ENCODE measurements around the gene ATP1B2.

ATP1B2 gene

DNA sequence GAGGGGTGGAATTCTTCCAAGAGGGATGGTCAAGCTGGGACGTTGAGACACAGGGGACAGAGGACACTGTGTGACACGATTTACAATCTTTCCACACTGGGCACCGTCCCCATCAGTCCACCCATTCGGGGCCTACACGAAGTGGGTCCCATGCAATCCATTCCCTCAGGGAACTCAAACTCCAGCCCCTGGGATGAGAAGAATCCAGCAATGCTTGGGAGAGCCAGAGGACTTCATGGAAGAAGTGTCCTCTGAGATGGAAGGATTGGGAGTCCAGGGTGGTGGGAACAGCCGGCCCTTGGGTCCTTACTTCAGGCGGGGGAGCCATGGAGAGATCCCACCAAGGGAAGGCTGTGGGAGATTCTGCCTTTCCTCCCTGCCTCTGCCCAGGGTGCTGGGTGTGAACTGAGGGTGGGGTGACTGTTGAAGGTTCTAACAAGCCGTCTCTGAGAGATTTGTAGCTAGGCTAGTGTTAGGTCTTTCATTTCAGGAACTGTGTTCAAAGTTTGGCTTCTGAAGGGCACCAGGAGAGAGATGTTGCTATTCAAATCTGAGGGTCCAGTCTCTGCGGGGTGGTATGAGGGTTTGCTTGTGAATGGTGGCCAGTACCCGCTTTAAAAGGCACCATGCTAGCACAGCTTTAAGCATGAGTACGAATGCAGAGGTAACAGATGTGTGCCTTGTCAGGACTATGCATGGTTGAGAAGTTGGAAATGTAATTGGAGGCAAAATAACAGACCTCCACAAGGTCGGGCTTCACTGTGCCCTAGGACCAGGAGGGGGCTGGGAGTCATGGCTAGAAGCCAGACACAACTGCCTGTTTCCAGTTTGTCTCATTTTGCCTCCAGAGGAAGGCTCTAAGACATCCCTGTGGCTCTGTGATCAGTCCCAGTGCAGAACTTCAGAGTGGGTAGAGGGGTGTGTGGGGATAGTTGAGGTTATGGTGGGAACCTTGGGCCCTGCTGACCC, 1.9 kb downstream of the ATP1B2 start:
- DNase-seq (ENCODE audit: low spot score) = no peak
- TF ChIP-seq CTCF (IDR thresholded peaks at IDR 0.05; ENCODE audit: extremely low read depth, missing control alignments) = no peak

- DNase-seq (ENCODE audit: low spot score) = no peak
- no peak for TF ChIP-seq CTCF (IDR thresholded peaks at IDR 0.05; ENCODE audit: extremely low read depth, missing control alignments)
These were observed 4.3 kb downstream of the ATP1B2 start for GRCh38 chr17:7654832-7655540.

GRCh38 chr17:7655541-7655840, 4.8 kb downstream of the ATP1B2 start:
- DNase-seq (ENCODE audit: low spot score) = no peak

DNA sequence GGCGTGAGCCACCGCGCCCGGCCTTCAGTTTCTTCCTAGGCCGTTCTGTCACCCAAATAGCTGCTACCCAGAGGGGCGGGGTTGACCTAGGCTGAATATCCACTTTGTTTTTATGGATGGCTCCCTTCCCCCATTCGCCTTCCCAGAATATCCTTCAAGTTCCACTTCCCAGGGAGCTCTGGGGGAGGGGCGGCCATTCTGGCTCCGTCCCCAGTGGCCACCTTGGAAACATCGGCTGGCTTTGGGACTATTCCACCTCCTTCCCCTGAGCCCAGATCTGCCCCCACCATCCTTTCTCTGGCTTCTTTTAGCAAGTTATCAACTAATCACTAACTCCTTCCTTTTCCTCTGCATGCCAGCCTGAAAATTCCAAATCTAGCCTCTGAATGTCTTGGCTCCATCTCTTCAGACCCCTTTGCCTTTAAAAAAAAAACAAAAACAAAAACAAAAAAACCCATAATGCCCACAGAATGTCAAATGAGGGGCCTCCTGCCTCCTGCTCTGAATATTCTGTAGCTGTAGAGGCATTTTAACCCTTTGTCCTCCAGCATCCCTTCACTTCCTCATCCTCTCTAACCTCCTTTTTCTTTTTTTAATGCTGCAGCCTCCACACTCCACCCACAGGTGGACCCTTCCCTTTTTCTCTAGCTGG, 6.4 kb downstream of the ATP1B2 start:
- DNase-seq (ENCODE audit: low spot score) = no peak
- TF ChIP-seq CTCF (IDR thresholded peaks at IDR 0.05; ENCODE audit: extremely low read depth, missing control alignments) = no peak

More at GRCh38 chr17:7655541-7655840, 4.8 kb downstream of the ATP1B2 start:
- TF ChIP-seq CTCF (IDR thresholded peaks at IDR 0.05; ENCODE audit: extremely low read depth, missing control alignments) = no peak

DNA sequence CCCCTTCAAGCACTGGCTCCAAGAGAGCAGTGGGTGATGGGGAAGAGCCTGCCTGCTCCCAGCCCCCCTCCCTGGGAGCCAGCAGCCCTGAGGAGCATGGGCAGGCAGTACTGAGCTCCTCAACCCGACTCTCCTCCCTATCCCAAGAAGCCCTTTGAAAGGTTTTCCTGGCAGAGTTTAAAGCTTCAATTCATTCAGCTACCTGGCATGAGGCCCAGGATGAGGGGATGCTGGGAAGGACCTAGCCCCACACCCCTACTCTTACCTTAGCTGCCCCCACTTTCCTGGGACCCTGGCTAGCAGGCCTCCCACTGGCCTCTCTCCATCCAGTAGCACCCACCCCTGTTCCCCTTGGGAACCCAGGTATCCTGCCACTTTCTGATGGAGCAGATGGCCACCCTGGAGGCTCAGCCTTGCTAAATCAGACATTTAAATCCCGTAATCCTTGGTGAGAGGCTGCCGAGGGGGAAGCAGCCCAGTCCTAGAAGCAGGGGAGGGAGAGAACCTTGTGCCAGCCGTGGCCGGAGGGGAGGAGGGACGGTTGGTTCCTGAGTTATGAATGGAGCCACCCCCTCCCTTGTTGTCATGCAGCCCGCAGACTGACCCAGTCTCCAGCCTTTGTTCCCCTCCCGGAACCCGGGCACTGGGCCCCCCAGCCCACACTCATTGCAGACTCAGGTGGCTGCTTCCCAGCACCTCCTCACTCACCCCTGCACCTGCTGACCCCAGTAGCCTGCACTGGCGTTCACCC, 17.1 kb downstream of the ATP1B2 start:
- no peak for DNase-seq (ENCODE audit: low spot score)
- TF ChIP-seq CTCF (IDR thresholded peaks at IDR 0.05; ENCODE audit: extremely low read depth, missing control alignments) = no peak

DNA sequence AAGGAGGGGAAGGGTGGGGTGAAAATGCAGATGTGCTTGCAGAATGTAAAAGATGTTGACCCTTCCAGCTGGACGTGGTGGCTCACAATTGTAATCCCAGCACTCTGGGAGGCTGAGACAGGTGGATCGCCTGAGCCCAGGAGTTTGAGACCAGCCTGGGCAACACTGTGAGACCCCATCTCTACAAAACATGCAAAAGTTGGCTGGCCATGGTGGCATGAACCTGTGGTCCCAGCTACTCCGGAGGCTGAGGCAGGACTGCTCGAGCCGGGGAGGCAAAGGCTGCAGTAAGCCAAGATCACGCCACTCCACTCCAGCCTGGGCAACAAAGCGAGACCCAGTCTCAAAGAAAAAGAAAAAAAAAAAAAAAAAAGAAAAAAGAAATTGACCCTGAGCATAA, 17.8 kb downstream of the ATP1B2 start:
- DNase-seq (ENCODE audit: low spot score) = no peak
- no peak for TF ChIP-seq CTCF (IDR thresholded peaks at IDR 0.05; ENCODE audit: extremely low read depth, missing control alignments)

All from GM20000 (cell line).